Activated T-helper 2 cell treated with anti-CD3 and anti-CD28 coated beads, Interferon-gamma antibody, Interleukin-2, Interleukin-4, amounts not matched to agents 10 μg/mL and 5 μg/mL and 100 μg/mL, durations not matched to agents 14 hours and 24 hours and 36 hours (primary cell): ENCODE data around the gene TGFBRAP1. TPM values are rescaled to one million over a fixed set of nuclear protein-coding genes. Genes with fewer than 3 reads are reported as not detected.
"Not testable (repeated sequence)": the region's sequence is repeated elsewhere in the genome, so short reads cannot be mapped to it uniquely, and the experiment has no call there.

Experiments used
- DNase-seq: peaks from one replicate; pipeline ENCODE4 v3.0.0; 2021; ENCODE audit warnings: low spot score
- H3K27ac Mint-ChIP-seq: one replicate; pipeline ENCODE4 v1.8.0; 2021; ENCODE audit warnings: mixed read lengths
- H3K27me3 Mint-ChIP-seq: one replicate; pipeline ENCODE4 v1.8.0; 2021; ENCODE audit warnings: low read depth, mixed read lengths
- H3K36me3 Mint-ChIP-seq: one replicate; pipeline ENCODE4 v1.8.0; 2021; ENCODE audit warnings: low read depth, mixed read lengths
- H3K4me1 Mint-ChIP-seq: one replicate; pipeline ENCODE4 v1.8.0; 2021; ENCODE audit warnings: low read depth, mixed read lengths
- H3K4me3 Mint-ChIP-seq: one replicate; pipeline ENCODE4 v1.8.0; 2021; ENCODE audit warnings: low read depth, mild to moderate bottlenecking, moderate library complexity, mixed read lengths
- H3K9me3 Mint-ChIP-seq: one replicate; pipeline ENCODE4 v1.8.0; 2021; ENCODE audit warnings: mixed read lengths
- intact Hi-C: fragments of 100-400 bp; cut with micrococcal nuclease; formaldehyde crosslinking; loops from one replicate; pipeline ENCODE4 v1.15.1; 2023
- total RNA-seq: library from RNA; stranded (reverse); gene quantifications from 2 replicates; pipeline ENCODE4 v1.2.3, GENCODE V29; 2022

TGFBRAP1 gene
- total RNA-seq, 1 donor from 2014 or later, result 23.4 TPM

DNA sequence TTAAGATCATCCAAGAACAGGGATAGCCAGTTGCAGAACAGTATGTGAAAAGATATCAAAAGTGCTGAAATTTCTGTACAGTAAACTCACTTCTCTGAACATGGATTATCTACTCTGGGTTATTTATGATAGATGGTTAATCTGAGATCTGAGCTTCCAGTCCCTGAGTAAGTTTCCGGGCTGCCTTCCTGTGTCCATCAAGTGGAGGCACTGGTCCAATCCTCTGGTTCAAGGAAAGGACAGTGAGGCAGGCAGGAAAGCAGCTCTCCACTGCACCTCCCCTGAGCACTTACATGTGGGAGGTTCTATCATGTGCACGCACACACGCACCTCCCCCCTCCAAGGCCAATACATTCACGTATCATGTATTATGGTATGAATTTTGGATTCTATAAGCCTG lies 55.5 kb downstream of the TGFBRAP1 start:
- DNase-seq, result no peak
- H3K27me3 Mint-ChIP-seq, result no peaks in the 10 kb centered on the region
- no peaks in the 10 kb centered on the region for H3K4me1 Mint-ChIP-seq
- H3K36me3 Mint-ChIP-seq, result peaks cover 39% of the 10 kb centered on the region
- intact Hi-C loops, result no loop called here
- no peaks in the 10 kb centered on the region for H3K9me3 Mint-ChIP-seq
- H3K27ac Mint-ChIP-seq, result no peak overlapping the region
- H3K4me3 Mint-ChIP-seq, result no peak overlapping the region

DNA sequence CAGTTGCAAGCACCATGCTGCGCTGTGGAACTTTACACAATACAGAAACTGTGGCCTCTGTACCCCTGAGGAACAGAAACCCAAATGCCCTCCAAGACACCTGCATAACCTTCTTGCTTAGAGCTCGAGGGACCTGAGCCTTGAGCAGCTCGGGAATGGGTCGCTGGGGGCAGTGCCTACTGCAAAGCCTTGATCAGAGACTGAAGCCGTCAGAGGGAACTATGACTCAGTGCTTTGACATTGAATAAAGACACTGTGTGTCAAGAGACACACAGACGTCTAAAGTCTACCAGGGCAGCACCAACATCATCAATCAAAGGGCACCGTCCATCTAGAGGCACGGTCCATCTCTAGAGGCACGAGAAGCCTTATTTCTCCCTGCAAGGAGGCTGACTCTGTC lies 57.4 kb downstream of the TGFBRAP1 start:
- no peaks in the 10 kb centered on the region for H3K27me3 Mint-ChIP-seq
- no peak overlapping the region for H3K4me3 Mint-ChIP-seq
- no peak for DNase-seq
- peaks cover 41% of the 10 kb centered on the region for H3K36me3 Mint-ChIP-seq
- H3K27ac Mint-ChIP-seq, result no peak overlapping the region
- intact Hi-C loops, result no loop called here
- H3K4me1 Mint-ChIP-seq, result no peaks in the 10 kb centered on the region
- no peaks in the 10 kb centered on the region for H3K9me3 Mint-ChIP-seq

DNA sequence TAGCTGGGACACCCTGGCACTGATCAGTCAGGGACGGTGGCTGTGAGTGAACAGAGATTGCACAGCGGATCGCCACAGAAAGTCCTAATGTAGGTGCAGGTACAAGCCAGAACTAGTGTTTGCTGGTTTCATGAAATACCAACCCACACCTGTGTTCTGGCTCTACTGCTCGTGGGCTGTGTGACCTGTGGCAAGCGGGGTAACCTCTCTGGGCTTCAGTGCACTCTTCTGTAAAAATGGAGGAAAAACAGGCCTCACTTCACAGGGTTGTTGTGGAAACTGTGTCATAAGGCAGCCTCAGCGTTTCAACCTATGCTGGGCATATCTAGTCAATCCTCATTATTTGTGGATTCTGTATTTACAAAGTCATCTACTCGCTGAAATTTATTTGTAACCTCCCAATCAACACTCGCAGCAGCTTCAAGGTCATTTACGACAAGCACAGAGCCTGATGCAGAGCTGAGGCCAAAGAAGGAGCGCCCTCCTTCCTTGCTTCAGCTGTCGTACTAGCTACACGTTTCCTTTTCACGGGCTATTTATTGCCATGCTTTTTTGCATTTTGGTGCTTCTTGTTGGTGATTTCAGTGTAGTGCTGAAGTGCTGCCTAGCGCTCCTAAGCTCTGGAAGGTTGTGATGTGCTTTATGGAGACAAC lies 58.0 kb downstream of the TGFBRAP1 start:
- H3K9me3 Mint-ChIP-seq, result no peaks in the 10 kb centered on the region
- no peak overlapping the region for H3K4me3 Mint-ChIP-seq
- no peak for DNase-seq
- H3K4me1 Mint-ChIP-seq, result no peaks in the 10 kb centered on the region
- H3K36me3 Mint-ChIP-seq, result peaks cover 39% of the 10 kb centered on the region
- H3K27me3 Mint-ChIP-seq, result no peaks in the 10 kb centered on the region
- H3K27ac Mint-ChIP-seq, result no peak overlapping the region
- intact Hi-C loops, result no loop called here

DNA sequence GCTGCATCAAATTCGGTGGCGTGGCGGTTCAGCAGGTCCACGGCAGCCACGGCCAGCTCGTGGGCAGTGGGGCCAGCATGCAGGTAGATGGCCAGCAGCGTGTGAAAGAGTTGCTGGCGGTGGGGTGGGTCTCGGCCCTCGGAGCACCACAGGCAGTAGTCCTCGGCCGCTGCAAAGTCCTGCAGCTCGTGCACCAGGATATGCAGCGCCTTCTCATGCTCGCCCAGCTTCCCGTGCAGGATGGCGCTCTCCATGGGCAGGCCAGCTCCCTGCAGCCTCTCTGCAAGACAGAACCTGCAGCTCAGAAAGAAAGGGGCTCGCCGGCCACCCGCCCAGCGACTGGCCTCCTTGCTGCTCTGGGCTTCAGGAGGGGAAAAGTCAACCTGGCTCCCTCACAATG lies 60.1 kb downstream of the TGFBRAP1 start:
- no peak overlapping the region for H3K27ac Mint-ChIP-seq
- H3K9me3 Mint-ChIP-seq, result no peaks in the 10 kb centered on the region
- no peak overlapping the region for H3K4me3 Mint-ChIP-seq
- intact Hi-C loops, result no loop called here
- peaks cover 47% of the 10 kb centered on the region for H3K36me3 Mint-ChIP-seq
- H3K4me1 Mint-ChIP-seq, result no peaks in the 10 kb centered on the region
- H3K27me3 Mint-ChIP-seq, result no peaks in the 10 kb centered on the region
- no peak for DNase-seq

DNA sequence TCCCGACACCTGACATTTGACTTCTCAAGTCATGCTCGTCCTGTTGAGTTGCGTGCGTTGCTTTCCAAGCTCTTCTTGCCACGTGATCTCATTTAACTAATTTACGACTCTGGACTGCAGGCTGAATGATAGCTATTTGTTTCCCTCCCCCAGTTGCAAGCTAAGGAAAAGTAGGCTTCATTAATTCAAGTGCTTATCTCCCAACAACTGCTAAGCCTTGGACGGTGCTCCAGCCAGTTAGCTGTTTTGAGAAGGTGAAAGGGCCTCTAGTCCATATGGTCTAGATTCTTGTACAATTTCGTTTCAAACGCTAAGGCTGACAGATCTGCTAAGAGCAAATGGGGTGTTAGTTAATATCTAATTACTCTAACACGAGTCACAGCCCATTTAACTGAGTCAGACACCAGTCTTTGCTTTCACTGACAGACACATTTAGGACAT lies 66.9 kb downstream of the TGFBRAP1 start:
- no peak overlapping the region for H3K4me3 Mint-ChIP-seq
- H3K4me1 Mint-ChIP-seq, result no peaks in the 10 kb centered on the region
- H3K27ac Mint-ChIP-seq, result no peak overlapping the region
- peaks cover 20% of the 10 kb centered on the region for H3K36me3 Mint-ChIP-seq
- intact Hi-C loops, result no loop called here
- DNase-seq, result no peak
- no peaks in the 10 kb centered on the region for H3K27me3 Mint-ChIP-seq
- no peaks in the 10 kb centered on the region for H3K9me3 Mint-ChIP-seq

DNA sequence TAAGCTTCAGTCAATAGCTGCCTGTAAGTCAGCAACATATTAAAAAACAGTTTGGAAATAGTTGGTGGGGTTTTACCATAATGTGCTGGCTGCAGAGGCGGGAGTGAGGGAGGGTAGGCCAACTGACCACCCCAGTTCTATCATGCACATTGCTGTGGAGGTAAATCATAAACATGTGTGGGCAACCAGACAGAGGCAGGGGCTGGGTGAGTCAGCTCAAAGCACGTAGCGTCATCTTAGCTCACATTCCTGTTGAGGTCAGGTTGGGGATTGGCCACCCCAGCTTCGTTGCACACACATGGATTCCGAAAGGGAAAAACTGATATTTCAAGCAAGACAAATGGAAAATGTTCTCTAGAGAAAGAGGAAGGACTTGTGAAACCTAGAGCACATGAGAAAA lies 68.5 kb downstream of the TGFBRAP1 start:
- no peak overlapping the region for H3K4me3 Mint-ChIP-seq
- no peak for DNase-seq
- H3K27ac Mint-ChIP-seq, result no peak overlapping the region
- no peaks in the 10 kb centered on the region for H3K9me3 Mint-ChIP-seq
- no peaks in the 10 kb centered on the region for H3K27me3 Mint-ChIP-seq
- no peaks in the 10 kb centered on the region for H3K4me1 Mint-ChIP-seq
- intact Hi-C loops, result no loop called here
- peaks cover 10% of the 10 kb centered on the region for H3K36me3 Mint-ChIP-seq

DNA sequence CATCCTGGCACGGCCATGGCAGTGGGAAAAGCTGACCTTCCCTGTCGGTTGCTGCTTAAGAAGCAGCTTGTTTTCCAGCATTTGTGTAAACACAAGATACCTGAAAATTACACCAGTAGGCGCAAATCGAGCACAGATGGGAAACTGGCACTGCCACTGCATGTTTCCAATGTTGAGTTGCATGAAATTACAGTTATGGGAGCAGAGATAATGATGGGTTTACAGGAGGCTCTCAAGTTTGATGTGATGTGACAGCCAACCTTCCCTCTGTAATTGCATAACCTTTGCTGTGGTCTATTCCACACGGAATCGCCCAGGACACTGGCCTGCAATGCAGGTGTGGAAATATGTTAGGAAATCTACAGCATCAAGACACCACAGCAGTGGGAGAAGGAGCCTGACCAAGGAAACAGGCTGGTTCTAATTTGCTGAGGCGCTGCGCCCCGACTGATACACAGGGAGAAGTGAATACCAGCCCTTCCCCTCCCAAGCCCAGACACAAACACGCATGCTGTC lies 70.6 kb downstream of the TGFBRAP1 start:
- Mint-ChIP-seq H3K27ac (no peak overlapping the region), H3K4me3 (no peak overlapping the region), H3K36me3 (no peaks in the 10 kb centered on the region), H3K27me3 (no peaks in the 10 kb centered on the region), H3K9me3 (no peaks in the 10 kb centered on the region), H3K4me1 (no peaks in the 10 kb centered on the region)
- no peak for DNase-seq
- intact Hi-C loops, result no loop called here

DNA sequence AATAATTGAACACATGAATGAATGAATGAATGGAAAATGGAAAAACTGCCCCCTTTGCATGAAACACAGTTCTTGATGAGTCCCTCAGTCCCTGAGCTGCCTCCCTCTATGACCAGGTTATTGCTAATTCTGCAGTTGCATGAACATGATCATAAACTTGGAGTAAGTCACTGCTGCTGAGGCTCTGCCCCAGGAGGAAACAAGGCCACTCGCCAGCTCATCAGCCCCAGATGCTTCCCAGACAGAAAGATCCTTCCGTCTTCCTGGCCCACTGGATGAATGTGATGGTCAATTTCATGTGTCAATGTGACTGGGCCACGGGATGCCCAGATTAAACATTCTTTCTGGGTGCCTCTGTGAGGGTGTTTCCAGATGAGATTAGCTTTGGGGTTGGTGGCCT lies 71.6 kb downstream of the TGFBRAP1 start:
- Mint-ChIP-seq H3K4me3 (no peak overlapping the region), H3K4me1 (no peaks in the 10 kb centered on the region), H3K27ac (no peak overlapping the region), H3K27me3 (no peaks in the 10 kb centered on the region), H3K36me3 (no peaks in the 10 kb centered on the region), H3K9me3 (no peaks in the 10 kb centered on the region)
- intact Hi-C loops, result no loop called here
- DNase-seq, result no peak

DNA sequence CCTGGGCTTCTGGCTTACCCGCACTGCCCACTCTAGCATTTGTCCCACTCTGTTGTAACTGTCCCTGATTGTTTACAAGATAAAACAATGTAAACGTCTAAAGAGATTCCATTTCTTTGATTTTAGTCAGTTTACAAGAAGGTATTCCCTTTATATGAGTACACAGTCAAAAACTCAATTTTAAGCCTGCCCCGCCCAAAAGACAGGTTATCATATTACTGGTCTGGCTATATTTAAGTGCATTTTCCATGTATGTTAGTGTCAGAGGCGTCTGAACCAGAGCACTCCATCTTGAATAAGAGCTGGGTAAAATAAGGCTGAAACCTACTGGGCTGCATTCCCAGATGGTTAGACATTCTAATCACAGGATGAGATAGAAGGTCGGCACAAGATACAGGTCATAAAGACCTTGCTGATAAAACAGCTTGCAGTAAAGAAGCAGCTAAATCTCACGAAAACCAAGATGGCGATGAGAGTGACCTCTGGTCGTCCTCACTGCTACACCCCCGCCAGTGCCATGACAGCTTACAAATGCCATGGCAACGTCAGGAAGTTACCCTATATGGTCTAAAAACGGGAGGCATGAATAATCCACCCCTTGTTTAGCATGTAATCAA lies 73.0 kb downstream of the TGFBRAP1 start:
- intact Hi-C loops, result no loop called here
- no peak for DNase-seq
- Mint-ChIP-seq H3K27me3 (no peaks in the 10 kb centered on the region), H3K4me3 (no peak overlapping the region), H3K9me3 (no peaks in the 10 kb centered on the region), H3K36me3 (no peaks in the 10 kb centered on the region), H3K4me1 (no peaks in the 10 kb centered on the region), H3K27ac (no peak overlapping the region)

DNA sequence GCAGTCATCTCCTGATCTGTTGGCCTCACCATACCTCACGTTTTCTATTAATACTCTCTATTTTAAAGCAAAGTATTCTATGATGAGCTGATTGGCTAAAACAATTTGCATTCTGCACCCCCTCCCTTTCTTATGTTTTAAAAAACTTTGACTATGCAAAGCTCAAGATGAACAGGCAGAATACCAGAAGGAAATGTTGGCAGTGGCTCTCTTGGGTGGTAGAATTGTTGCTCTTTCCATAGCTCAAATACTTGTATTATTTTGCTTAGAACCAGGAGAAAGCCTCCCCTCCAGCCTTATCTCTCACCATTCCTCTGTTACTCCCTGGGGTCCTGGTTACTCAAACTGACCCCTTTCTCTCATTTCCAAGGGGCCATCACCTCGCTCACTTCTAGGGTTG lies 73.6 kb downstream of the TGFBRAP1 start:
- intact Hi-C loops, result no loop called here
- no peaks in the 10 kb centered on the region for H3K36me3 Mint-ChIP-seq
- no peaks in the 10 kb centered on the region for H3K4me1 Mint-ChIP-seq
- H3K27me3 Mint-ChIP-seq, result no peaks in the 10 kb centered on the region
- H3K9me3 Mint-ChIP-seq, result no peaks in the 10 kb centered on the region
- DNase-seq, result no peak
- H3K4me3 Mint-ChIP-seq, result no peak overlapping the region
- H3K27ac Mint-ChIP-seq, result no peak overlapping the region

DNA sequence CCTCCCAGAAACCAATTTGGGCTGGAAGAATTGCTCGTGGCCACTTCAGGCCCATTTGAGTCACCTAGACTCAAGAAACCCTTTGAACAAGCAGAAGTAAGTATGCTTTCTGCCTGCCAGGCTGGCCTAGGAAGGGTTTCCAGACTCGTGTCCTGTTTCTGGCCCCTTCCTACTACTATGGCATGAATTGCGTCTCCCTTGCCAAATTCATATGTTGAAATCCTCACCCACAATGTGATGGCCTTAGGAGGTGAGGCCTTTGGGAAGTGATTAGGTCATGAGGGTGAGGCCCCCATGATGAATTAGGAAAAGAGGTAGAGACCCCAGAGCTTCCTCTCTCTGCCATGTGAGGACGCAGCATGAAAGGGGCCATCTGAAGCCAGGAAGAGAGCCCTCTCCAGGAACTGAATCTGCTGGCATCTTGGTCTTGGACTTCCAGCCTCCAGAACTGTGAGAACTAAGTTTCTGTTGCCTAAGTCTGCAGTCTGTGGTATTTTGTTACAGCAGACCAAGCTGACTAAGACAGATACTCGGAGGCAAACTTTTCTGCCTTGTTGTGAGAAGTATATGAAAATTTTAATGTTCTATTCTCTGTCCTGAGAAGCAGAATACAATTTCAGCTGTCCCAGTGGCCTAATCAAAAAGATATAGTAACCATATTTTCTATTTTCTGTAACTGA lies 74.9 kb downstream of the TGFBRAP1 start:
- Mint-ChIP-seq H3K4me1 (no peaks in the 10 kb centered on the region), H3K27me3 (no peaks in the 10 kb centered on the region), H3K36me3 (no peaks in the 10 kb centered on the region), H3K4me3 (no peak overlapping the region), H3K9me3 (no peaks in the 10 kb centered on the region), H3K27ac (no peak overlapping the region)
- no peak for DNase-seq
- intact Hi-C loops, result no loop called here

DNA sequence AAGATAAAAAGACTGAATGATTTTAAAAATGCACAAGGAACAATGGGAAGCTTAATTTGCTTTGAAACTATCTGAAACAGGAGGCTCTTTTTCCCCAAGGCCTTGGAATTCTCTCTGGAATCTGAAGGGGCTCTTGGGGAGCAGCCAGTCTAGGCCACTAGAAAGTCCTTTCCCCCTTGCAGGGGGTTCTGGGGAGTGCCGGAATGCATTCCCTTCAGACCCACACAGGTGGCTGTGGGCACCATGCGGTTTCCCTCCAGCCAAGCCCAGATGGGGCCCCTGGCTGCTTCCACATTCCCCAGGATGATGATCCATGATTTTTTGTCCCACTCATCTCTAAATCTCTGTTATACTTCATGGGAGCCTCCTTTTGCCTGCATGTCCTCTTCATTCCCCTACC lies 77.3 kb downstream of the TGFBRAP1 start:
- no peaks in the 10 kb centered on the region for H3K4me1 Mint-ChIP-seq
- H3K4me3 Mint-ChIP-seq, result no peak overlapping the region
- intact Hi-C loops, result no loop called here
- no peaks in the 10 kb centered on the region for H3K9me3 Mint-ChIP-seq
- no peaks in the 10 kb centered on the region for H3K36me3 Mint-ChIP-seq
- DNase-seq, result no peak
- H3K27me3 Mint-ChIP-seq, result no peaks in the 10 kb centered on the region
- H3K27ac Mint-ChIP-seq, result no peak overlapping the region

DNA sequence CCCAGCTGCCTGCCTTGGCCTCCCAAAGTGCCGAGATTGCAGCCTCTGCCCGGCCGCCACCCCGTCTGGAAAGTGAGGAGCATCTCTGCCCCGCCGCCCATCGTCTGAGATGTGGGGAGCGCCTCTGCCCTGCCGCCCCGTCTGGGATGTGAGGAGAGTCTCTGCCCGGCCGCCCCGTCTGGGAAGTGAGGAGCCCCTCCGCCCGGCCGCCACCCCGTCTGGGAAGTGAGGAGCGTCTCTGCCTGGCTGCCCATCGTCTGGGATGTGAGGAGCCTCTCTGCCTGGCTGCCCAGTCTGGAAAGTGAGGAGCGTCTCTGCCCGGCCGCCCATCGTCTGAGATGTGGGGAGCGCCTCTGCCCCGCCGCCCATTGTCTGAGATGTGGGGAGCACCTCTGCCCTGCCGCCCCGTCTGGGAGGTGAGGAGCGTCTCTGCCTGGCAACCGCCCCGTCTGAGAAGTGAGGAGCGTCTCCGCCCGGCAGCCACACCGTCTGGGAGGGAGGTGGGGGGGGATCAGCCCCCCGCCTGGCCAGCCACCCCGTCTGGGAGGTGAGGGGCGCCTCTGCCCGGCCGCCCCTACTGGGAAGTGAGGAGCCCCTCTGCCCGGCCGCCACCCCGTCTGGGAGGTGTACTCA lies 78.4 kb downstream of the TGFBRAP1 start:
- H3K36me3 Mint-ChIP-seq, H3K4me3 Mint-ChIP-seq, H3K4me1 Mint-ChIP-seq, DNase-seq, H3K9me3 Mint-ChIP-seq, intact Hi-C loops, H3K27ac Mint-ChIP-seq, H3K27me3 Mint-ChIP-seq: not testable (repeated sequence)
